Measurements from ENCODE around the gene NEURL1B.

NEURL1B gene

DNA sequence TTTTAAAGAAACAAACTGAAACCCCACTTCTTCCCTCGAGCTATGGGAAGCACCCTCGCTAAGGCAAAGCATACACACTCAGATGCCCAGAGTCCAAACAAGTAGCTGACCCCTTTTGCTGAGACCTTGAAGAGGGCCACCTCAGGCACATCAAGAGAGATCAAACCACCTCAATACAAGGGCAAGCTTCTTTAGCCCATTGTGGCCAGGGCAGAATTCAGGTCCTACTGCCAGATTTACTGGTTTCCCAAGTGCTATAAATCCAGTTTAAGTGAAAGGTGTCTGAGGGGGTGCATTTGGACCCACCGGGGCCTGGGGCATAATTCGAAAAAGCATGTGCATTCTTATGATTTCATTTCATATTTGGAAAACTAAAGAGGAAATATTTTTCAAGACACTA lies 40.4 kb downstream of the NEURL1B start:
- ChIA-PET POLR2A (no interaction called here), CTCF (interaction anchor here (0.6 to 0.7 kb wide), 2 partner anchors 74 to 348 kb away, joined by 3 read pairs; no protein-coding TSS in a partner anchor)
- H3K4me3 ChIP-seq (ENCODE audit: low read depth, low read length) = no peak overlapping the region
- no peak overlapping the region for H3K27ac ChIP-seq (ENCODE audit: extremely low read depth, low read depth, low read length)
- H3K4me1 ChIP-seq (ENCODE audit: control insufficient read depth, insufficient read depth, low read length) = no peaks in the 10 kb centered on the region
- no peaks in the 10 kb centered on the region for H3K36me3 ChIP-seq (ENCODE audit: control insufficient read depth in 2 of 2, insufficient read depth in 1 of 2, low read length in 2 of 2)
- H3K9me3 ChIP-seq (ENCODE audit: control insufficient read depth, insufficient read depth, low read depth, low read length) = no peaks in the 10 kb centered on the region
- TF ChIP-seq ZNF354C (tag by site-specific recombination; IDR thresholded peaks at IDR 0.05; ENCODE audit: borderline replicate concordance, low read depth) (no peak), ZNF366 (tag by site-specific recombination; conservative IDR thresholded peaks at IDR 0.05) (no peak), ZNF621 (tag by site-specific recombination; IDR thresholded peaks at IDR 0.05) (no peak), GLI4 (tag by site-specific recombination; IDR thresholded peaks at IDR 0.05) (no peak), ZNF544 (tag by site-specific recombination; IDR thresholded peaks at IDR 0.05) (no peak), ZNF19 (tag by site-specific recombination; IDR thresholded peaks at IDR 0.05; ENCODE audit: low read depth) (no peak), ZNF677 (tag by site-specific recombination; IDR thresholded peaks at IDR 0.05) (no peak), ZNF837 (tag by site-specific recombination; IDR thresholded peaks at IDR 0.05) (no peak), ZNF624 (tag by site-specific recombination; IDR thresholded peaks at IDR 0.05) (no peak), ZNF561 (tag by site-specific recombination; IDR thresholded peaks at IDR 0.05; ENCODE audit: borderline replicate concordance) (no peak), ZNF423 (tag by site-specific recombination; IDR thresholded peaks at IDR 0.05) (no peak), GLIS2 (tag by site-specific recombination; IDR thresholded peaks at IDR 0.05) (no peak), GLIS1 (tag by site-specific recombination; IDR thresholded peaks at IDR 0.05) (no peak)
- TF ChIP-seq, protein P1, sequence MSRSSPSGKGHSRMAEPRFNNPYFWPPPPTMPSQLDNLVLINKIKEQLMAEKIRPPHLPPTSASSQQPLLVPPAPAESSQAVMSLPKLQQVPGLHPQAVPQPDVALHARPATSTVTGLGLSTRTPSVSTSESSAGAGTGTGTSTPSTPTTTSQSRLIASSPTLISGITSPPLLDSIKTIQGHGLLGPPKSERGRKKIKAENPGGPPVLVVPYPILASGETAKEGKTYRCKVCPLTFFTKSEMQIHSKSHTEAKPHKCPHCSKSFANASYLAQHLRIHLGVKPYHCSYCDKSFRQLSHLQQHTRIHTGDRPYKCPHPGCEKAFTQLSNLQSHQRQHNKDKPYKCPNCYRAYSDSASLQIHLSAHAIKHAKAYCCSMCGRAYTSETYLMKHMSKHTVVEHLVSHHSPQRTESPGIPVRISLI (tag by site-specific recombination; IDR thresholded peaks at IDR 0.05) = no peak
- TF ChIP-seq, protein P2, sequence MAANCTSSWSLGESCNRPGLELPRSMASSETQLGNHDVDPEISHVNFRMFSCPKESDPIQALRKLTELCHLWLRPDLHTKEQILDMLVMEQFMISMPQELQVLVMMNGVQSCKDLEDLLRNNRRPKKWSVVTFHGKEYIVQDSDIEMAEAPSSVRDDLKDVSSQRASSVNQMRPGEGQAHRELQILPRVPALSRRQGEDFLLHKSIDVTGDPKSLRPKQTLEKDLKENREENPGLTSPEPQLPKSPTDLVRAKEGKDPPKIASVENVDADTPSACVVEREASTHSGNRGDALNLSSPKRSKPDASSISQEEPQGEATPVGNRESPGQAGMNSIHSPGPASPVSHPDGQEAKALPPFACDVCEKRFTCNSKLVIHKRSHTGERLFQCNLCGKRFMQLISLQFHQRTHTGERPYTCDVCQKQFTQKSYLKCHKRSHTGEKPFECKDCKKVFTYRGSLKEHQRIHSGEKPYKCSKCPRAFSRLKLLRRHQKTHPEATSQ (tag by site-specific recombination; IDR thresholded peaks at IDR 0.05) = no peak
- TF ChIP-seq, protein P3, sequence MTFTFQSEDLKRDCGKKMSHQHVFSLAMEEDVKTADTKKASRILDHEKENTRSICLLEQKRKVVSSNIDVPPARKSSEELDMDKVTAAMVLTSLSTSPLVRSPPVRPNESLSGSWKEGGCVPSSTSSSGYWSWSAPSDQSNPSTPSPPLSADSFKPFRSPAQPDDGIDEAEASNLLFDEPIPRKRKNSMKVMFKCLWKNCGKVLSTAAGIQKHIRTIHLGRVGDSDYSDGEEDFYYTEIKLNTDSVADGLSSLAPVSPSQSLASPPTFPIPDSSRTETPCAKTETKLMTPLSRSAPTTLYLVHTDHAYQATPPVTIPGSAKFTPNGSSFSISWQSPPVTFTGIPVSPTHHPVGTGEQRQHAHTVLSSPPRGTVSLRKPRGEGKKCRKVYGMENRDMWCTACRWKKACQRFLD (tag by site-specific recombination; IDR thresholded peaks at IDR 0.05) = no peak
- TF ChIP-seq, protein P4, sequence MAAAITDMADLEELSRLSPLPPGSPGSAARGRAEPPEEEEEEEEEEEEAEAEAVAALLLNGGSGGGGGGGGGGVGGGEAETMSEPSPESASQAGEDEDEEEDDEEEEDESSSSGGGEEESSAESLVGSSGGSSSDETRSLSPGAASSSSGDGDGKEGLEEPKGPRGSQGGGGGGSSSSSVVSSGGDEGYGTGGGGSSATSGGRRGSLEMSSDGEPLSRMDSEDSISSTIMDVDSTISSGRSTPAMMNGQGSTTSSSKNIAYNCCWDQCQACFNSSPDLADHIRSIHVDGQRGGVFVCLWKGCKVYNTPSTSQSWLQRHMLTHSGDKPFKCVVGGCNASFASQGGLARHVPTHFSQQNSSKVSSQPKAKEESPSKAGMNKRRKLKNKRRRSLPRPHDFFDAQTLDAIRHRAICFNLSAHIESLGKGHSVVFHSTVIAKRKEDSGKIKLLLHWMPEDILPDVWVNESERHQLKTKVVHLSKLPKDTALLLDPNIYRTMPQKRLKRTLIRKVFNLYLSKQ (tag by site-specific recombination; IDR thresholded peaks at IDR 0.05; ENCODE audit: borderline replicate concordance) = no peak
- TF ChIP-seq, protein P5, sequence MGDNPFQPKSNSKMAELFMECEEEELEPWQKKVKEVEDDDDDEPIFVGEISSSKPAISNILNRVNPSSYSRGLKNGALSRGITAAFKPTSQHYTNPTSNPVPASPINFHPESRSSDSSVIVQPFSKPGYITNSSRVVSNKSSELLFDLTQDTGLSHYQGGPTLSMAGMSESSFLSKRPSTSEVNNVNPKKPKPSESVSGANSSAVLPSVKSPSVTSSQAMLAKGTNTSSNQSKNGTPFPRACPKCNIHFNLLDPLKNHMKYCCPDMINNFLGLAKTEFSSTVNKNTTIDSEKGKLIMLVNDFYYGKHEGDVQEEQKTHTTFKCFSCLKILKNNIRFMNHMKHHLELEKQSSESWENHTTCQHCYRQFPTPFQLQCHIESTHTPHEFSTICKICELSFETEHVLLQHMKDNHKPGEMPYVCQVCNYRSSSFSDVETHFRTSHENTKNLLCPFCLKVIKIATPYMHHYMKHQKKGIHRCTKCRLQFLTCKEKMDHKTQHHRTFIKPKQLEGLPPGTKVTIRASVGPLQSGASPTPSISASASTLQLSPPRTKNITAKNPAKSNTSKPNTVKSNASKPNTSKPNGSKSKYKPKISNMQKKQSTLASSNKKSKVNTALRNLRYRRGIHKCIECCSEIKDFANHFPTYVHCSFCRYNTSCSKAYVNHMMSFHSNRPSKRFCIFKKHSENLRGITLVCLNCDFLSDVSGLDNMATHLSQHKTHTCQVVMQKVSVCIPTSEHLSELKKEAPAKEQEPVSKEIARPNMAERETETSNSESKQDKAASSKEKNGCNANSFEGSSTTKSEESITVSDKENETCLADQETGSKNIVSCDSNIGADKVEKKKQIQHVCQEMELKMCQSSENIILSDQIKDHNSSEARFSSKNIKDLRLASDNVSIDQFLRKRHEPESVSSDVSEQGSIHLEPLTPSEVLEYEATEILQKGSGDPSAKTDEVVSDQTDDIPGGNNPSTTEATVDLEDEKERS (tag by site-specific recombination; IDR thresholded peaks at IDR 0.05) = no peak

DNA sequence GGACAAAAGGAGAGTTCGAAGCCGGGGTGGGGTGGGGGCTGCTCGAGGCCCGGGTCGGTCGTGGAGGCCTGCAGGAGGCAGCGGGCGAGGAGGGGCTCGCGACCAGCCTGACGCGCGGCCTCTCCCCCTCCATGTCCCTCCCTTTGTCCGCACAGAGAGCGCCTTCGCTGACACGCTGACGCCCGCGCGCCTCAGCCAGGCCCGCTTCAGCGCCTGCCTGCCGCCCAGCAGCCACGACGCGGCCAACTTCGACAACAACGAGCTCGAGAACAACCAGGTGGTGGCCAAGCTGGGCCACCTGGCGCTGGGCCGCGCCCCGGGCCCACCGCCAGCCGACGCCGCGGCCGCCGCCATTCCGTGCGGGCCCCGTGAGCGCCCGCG lies 42.2 kb downstream of the NEURL1B start:
- TF ChIP-seq ZNF140 (tag by site-specific recombination; IDR thresholded peaks at IDR 0.05) (no peak), ZNF555 (tag by site-specific recombination; conservative IDR thresholded peaks at IDR 0.05) (no peak)
- TF ChIP-seq, protein P6, sequence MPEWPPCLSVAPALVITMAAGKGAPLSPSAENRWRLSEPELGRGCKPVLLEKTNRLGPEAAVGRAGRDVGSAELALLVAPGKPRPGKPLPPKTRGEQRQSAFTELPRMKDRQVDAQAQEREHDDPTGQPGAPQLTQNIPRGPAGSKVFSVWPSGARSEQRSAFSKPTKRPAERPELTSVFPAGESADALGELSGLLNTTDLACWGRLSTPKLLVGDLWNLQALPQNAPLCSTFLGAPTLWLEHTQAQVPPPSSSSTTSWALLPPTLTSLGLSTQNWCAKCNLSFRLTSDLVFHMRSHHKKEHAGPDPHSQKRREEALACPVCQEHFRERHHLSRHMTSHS (tag by site-specific recombination; IDR thresholded peaks at IDR 0.05) = no peak
- Histone ChIP-seq H3K4me1 (ENCODE audit: control insufficient read depth, insufficient read depth, low read length) (no peaks in the 10 kb centered on the region), H3K4me3 (ENCODE audit: low read depth, low read length) (no peak overlapping the region), H3K36me3 (ENCODE audit: control insufficient read depth in 2 of 2, insufficient read depth in 1 of 2, low read length in 2 of 2) (no peaks in the 10 kb centered on the region), H3K9me3 (ENCODE audit: control insufficient read depth, insufficient read depth, low read depth, low read length) (no peaks in the 10 kb centered on the region), H3K27ac (ENCODE audit: extremely low read depth, low read depth, low read length) (no peak overlapping the region)
- POLR2A ChIA-PET = no interaction called here
- CTCF ChIA-PET = interaction anchor here (0.6 kb wide), 1 partner anchor 50 kb away, joined by 3 read pairs; no protein-coding TSS in a partner anchor
